Measurements from ENCODE around the gene RAP1GAP2.

Gene RAP1GAP2

DNA sequence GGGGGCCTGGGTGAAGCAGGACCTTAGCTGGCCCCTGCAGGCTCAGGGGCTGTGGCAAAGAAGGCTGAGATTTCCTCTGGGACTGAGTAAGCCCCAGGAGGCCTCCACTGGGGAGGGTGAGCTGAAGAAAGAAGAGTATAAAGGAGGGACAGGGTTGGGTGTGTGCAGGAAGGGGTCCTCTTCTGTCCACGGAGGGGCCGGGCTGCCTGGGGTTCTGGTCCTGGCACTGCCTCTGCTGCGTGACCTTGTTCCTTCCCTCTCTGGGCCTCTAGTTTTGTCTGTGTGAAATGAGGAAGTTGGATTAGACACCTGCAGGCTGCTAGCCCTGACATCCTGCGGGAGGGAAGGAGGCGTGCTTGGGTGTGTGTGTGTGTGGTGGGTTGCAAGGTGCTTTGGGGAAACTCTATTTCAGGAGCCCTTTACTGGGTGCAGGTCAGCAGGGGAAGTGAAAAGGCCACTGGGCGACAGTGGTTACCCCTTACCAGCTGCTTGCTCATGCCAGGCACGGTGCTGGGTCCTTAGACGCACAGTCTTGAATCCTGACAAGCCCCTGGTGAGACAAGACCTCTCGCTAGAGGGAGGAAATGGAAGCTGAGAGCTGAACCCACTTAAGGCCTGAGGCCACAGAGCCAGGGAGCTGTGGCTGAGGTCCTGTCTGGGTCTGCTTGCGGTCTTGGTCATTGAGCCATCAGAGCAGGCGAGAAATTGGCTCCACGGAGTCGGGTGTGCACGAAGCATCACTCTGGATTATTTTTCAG, 206.5 kb downstream of the RAP1GAP2 start:
- Histone ChIP-seq H3K4me1 (ENCODE audit: control insufficient read depth, insufficient read depth, low read length) (peaks cover 3% of the 10 kb centered on the region), H3K27me3 (ENCODE audit: control insufficient read depth, insufficient read depth, low read length, poor library complexity, severe bottlenecking) (no peaks in the 10 kb centered on the region), H3K4me3 (ENCODE audit: insufficient read depth, low read depth, low read length) (no peak overlapping the region), H3K36me3 (ENCODE audit: control insufficient read depth, insufficient read depth, low read length) (no peaks in the 10 kb centered on the region), H3K27ac (ENCODE audit: insufficient read depth, low read depth, low read length, poor library complexity, severe bottlenecking) (no peak overlapping the region), H3K9me3 (ENCODE audit: control insufficient read depth, low read length) (no peaks in the 10 kb centered on the region)
- WGBS, 2 experiments, result 94% methylated on average over 14 of the region's 14 CpGs

DNA sequence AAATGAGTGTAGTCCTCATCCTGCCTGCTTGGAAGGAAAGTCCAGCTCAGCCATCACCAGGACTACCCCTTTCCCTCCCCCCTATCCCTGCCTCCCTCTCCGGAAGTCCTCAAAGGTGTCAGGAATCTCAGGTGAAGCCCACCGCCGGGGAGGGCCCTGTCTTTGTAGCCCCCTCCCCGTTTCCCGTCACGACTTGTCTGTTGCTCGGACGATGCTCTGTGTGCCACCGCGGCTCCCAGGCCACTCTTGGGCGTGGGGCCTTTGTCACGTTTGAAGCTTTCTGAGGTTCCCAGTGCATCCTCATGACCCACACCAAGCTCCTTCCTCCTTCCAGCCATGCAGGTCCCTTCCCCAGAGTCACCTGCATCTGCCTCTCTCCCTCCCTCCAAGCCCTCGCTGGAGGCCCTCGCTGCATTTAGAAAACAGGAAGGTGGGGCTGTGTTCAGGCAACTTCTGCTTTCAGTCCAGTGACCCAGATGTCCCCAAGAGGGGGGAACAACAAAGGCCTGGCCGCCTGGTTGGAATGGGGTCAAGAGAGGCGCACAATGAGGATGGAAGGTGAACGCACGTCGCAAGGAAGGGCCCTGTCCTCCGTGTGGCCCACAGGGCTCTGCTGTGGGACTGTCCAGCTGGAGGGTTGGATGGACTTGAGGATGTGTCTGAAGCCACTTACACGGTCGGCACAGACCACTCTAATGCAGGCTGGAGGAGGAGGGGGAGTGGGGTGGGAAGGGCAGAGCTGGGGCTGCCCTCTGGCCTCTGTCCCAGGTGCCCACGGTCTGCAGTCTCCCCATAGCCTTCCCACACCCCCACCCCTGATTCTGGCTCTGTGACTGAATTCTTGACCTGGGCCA, 207.3 kb downstream of the RAP1GAP2 start:
- no peak overlapping the region for H3K27ac ChIP-seq (ENCODE audit: insufficient read depth, low read depth, low read length, poor library complexity, severe bottlenecking)
- peaks cover 3% of the 10 kb centered on the region for H3K4me1 ChIP-seq (ENCODE audit: control insufficient read depth, insufficient read depth, low read length)
- no peaks in the 10 kb centered on the region for H3K9me3 ChIP-seq (ENCODE audit: control insufficient read depth, low read length)
- H3K27me3 ChIP-seq (ENCODE audit: control insufficient read depth, insufficient read depth, low read length, poor library complexity, severe bottlenecking), result no peaks in the 10 kb centered on the region
- no peaks in the 10 kb centered on the region for H3K36me3 ChIP-seq (ENCODE audit: control insufficient read depth, insufficient read depth, low read length)
- no peak overlapping the region for H3K4me3 ChIP-seq (ENCODE audit: insufficient read depth, low read depth, low read length)
- 94 to 95% methylated on average over 22 to 23 of the region's 23 CpGs for WGBS, 2 experiments

DNA sequence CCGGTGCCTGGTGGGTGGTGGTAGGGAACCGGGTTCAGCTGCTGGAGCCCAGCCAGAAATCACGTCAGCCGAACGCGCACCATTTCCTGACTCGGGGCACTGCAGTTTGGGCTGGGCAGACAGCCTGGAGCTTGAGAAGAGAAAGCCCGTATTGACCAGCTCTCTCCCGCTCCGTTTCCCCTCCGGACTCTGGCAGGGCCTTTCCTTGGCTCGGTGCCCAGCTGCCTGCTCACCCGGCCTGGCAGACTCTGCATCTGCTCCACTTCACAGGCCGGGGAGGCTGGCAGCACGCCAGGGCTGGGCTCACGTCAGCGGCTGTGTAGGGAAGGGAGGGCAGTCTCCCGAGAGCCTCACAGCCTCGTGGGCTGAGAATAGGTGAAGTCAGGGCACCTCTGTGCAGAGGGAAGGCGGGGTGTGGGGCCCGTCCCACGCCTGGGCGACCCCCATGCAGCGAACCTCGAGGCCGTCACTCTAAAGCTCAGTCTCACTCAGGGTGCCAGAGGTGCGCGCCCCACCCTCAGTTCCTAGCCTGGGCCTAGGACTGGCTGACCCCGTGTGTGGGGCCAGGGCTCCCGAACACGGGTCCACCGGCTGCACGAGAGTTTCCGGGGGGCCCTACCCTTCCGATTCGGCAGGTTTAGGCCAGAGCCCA, 208.0 kb downstream of the RAP1GAP2 start:
- no peak overlapping the region for H3K27ac ChIP-seq (ENCODE audit: insufficient read depth, low read depth, low read length, poor library complexity, severe bottlenecking)
- no peaks in the 10 kb centered on the region for H3K27me3 ChIP-seq (ENCODE audit: control insufficient read depth, insufficient read depth, low read length, poor library complexity, severe bottlenecking)
- no peaks in the 10 kb centered on the region for H3K9me3 ChIP-seq (ENCODE audit: control insufficient read depth, low read length)
- H3K4me3 ChIP-seq (ENCODE audit: insufficient read depth, low read depth, low read length), result no peak overlapping the region
- H3K36me3 ChIP-seq (ENCODE audit: control insufficient read depth, insufficient read depth, low read length), result no peaks in the 10 kb centered on the region
- WGBS, 2 experiments, result 95% methylated on average over 36 of the region's 36 CpGs
- peaks cover 3% of the 10 kb centered on the region for H3K4me1 ChIP-seq (ENCODE audit: control insufficient read depth, insufficient read depth, low read length)

DNA sequence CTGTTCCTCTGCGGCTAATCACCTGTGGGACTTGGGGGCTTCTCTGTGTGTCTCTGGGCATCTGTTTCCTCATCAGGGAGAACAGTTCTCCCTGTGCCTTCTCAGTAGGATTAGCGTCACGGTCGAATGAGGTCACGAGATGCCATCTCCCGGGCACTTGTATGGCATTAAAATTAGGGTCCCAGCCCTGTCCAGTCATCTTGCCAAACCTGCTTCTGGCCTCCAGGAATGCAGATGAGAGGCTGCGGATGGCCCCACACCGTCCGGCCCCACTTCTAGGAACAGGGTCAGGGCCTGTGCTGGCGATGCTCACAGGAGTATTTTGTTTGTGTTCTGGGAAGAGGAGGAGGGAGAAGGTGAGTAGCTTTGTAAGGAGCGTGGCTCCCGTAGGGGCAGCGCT, 208.7 kb downstream of the RAP1GAP2 start:
- WGBS, 2 experiments, result 95 to 96% methylated on average over 13 of the region's 13 CpGs
- no peak overlapping the region for H3K27ac ChIP-seq (ENCODE audit: insufficient read depth, low read depth, low read length, poor library complexity, severe bottlenecking)
- H3K4me3 ChIP-seq (ENCODE audit: insufficient read depth, low read depth, low read length), result no peak overlapping the region
- peaks cover 3% of the 10 kb centered on the region for H3K4me1 ChIP-seq (ENCODE audit: control insufficient read depth, insufficient read depth, low read length)
- no peaks in the 10 kb centered on the region for H3K27me3 ChIP-seq (ENCODE audit: control insufficient read depth, insufficient read depth, low read length, poor library complexity, severe bottlenecking)
- H3K9me3 ChIP-seq (ENCODE audit: control insufficient read depth, low read length), result no peaks in the 10 kb centered on the region
- H3K36me3 ChIP-seq (ENCODE audit: control insufficient read depth, insufficient read depth, low read length), result no peaks in the 10 kb centered on the region

DNA sequence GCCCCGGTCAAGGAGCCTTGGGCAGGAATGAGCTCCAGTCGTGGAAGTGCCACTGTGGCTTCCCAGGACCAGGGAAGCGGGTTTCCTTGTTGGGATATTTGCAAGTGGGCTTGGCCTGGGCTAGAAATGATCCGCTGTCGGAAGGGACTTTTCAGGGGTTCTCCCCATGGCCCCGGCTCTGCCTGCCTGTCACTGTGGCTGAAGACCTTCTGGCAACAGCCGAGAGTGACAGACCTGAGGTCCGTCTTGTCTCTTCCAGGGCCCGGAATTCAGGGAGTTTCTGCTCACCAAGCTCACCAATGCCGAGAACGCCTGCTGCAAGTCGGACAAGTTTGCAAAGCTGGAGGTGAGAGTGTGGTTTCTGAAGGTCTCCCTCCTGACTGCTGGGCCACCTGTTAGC, 209.5 kb downstream of the RAP1GAP2 start:
- Histone ChIP-seq H3K4me1 (ENCODE audit: control insufficient read depth, insufficient read depth, low read length) (peaks cover 3% of the 10 kb centered on the region), H3K27ac (ENCODE audit: insufficient read depth, low read depth, low read length, poor library complexity, severe bottlenecking) (no peak overlapping the region), H3K27me3 (ENCODE audit: control insufficient read depth, insufficient read depth, low read length, poor library complexity, severe bottlenecking) (no peaks in the 10 kb centered on the region), H3K9me3 (ENCODE audit: control insufficient read depth, low read length) (no peaks in the 10 kb centered on the region), H3K36me3 (ENCODE audit: control insufficient read depth, insufficient read depth, low read length) (no peaks in the 10 kb centered on the region), H3K4me3 (ENCODE audit: insufficient read depth, low read depth, low read length) (no peak overlapping the region)
- 94 to 96% methylated on average over 12 of the region's 12 CpGs for WGBS, 2 experiments

DNA sequence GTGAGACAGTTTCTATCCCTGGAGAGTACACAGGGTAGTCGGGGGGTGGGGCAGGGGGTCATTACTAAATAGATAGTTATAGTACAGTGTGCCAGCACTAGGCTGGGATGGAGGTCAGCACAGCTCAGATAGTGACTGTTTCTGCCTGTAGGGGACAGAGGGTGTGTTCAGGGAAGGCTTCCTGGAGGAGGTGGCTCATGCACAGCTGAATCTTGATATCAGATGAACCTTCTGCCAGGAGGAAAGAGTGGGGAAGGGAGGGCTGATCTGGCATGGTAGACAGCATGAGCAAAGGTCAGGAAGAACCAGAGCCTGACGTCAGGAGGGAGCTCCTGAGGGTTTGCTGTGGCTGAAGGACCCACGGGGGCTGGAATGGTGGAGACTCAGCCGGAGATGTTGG, 210.6 kb downstream of the RAP1GAP2 start:
- Histone ChIP-seq H3K9me3 (ENCODE audit: control insufficient read depth, low read length) (no peaks in the 10 kb centered on the region), H3K4me1 (ENCODE audit: control insufficient read depth, insufficient read depth, low read length) (peaks cover 3% of the 10 kb centered on the region), H3K27ac (ENCODE audit: insufficient read depth, low read depth, low read length, poor library complexity, severe bottlenecking) (no peak overlapping the region), H3K36me3 (ENCODE audit: control insufficient read depth, insufficient read depth, low read length) (no peaks in the 10 kb centered on the region), H3K4me3 (ENCODE audit: insufficient read depth, low read depth, low read length) (no peak overlapping the region), H3K27me3 (ENCODE audit: control insufficient read depth, insufficient read depth, low read length, poor library complexity, severe bottlenecking) (no peaks in the 10 kb centered on the region)
- 79 to 80% methylated on average over 4 of the region's 4 CpGs for WGBS, 2 experiments

DNA sequence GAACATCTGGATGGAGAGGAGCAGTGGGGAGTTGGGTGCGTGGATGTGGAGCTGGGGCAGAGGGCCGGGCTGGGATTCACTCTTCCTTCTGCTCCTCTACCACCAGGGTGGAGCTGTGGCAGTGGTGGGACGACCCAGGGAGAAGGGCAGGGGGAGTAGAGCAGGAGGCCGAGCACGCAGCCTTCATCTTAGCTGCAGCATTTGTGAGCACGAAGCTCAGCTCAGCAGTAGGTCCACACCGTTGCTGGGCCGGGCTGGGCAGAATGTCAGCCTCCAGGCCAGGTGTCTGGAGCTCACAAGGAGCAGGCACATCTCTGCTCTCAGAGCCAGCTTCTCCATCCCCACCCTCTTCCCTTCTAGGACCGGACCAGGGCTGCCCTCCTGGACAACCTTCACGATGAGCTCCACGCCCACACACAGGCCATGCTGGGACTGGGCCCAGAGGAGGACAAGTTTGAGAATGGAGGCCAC, 211.4 kb downstream of the RAP1GAP2 start:
- Histone ChIP-seq H3K4me3 (ENCODE audit: insufficient read depth, low read depth, low read length) (no peak overlapping the region), H3K4me1 (ENCODE audit: control insufficient read depth, insufficient read depth, low read length) (no peaks in the 10 kb centered on the region), H3K27me3 (ENCODE audit: control insufficient read depth, insufficient read depth, low read length, poor library complexity, severe bottlenecking) (no peaks in the 10 kb centered on the region), H3K27ac (ENCODE audit: insufficient read depth, low read depth, low read length, poor library complexity, severe bottlenecking) (no peak overlapping the region), H3K9me3 (ENCODE audit: control insufficient read depth, low read length) (no peaks in the 10 kb centered on the region), H3K36me3 (ENCODE audit: control insufficient read depth, insufficient read depth, low read length) (no peaks in the 10 kb centered on the region)
- WGBS, 2 experiments, result 89 to 90% methylated on average over 11 of the region's 11 CpGs

DNA sequence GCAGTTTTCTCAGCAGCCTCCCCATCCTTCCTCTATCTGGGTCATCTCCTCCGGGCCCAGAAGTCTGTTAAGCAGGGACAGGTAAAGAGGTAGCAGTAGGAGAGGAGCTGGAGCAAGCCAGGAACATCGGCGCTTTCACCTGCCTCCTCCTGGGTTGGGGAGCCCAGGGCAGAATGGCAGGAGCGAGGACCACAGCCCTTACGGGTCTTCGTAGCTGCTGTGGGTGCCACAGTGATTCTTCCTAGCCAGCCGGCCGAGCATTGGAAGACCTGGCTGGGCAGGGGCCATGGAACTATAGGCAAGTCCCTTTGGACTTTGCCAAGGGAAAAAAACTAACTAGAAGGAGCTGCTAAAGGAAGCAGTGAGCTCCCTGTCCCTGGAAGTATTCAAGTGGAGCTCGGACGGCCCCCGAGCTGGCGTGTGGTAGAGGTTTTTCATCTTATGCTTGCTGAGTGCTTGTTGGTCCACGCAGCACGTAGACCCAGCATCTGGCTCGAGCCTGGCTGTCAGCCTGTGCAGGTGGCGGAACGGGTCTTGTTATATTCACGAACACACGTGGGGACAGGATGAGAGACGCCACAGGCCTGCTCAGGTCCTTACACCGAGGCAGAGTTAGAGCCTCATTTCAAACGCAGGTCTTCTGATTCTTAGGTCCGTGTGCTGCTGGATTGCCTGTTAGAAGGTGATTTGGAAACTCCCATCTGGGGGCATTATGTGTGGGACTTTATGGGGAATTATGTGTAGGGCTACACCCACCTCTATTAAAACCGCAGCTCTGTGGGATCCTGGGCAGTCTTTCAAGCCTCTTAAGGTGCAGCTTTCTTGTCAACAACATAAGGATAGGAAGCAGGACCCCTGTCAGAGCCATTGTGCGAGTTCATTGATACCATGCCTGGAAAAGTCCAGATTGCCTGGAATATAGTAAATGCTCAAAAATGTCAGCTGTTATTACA, 212.4 kb downstream of the RAP1GAP2 start:
- no peaks in the 10 kb centered on the region for H3K4me1 ChIP-seq (ENCODE audit: control insufficient read depth, insufficient read depth, low read length)
- H3K36me3 ChIP-seq (ENCODE audit: control insufficient read depth, insufficient read depth, low read length), result no peaks in the 10 kb centered on the region
- no peaks in the 10 kb centered on the region for H3K27me3 ChIP-seq (ENCODE audit: control insufficient read depth, insufficient read depth, low read length, poor library complexity, severe bottlenecking)
- WGBS, 2 experiments, result 94 to 95% methylated on average over 25 of the region's 25 CpGs
- no peaks in the 10 kb centered on the region for H3K9me3 ChIP-seq (ENCODE audit: control insufficient read depth, low read length)
- no peak overlapping the region for H3K27ac ChIP-seq (ENCODE audit: insufficient read depth, low read depth, low read length, poor library complexity, severe bottlenecking)
- no peak overlapping the region for H3K4me3 ChIP-seq (ENCODE audit: insufficient read depth, low read depth, low read length)

- no peak overlapping the region for H3K4me3 ChIP-seq (ENCODE audit: insufficient read depth, low read depth, low read length)
- no peaks in the 10 kb centered on the region for H3K9me3 ChIP-seq (ENCODE audit: control insufficient read depth, low read length)
- no peaks in the 10 kb centered on the region for H3K36me3 ChIP-seq (ENCODE audit: control insufficient read depth, insufficient read depth, low read length)
- no peak overlapping the region for H3K27ac ChIP-seq (ENCODE audit: insufficient read depth, low read depth, low read length, poor library complexity, severe bottlenecking)
- no peaks in the 10 kb centered on the region for H3K27me3 ChIP-seq (ENCODE audit: control insufficient read depth, insufficient read depth, low read length, poor library complexity, severe bottlenecking)
- H3K4me1 ChIP-seq (ENCODE audit: control insufficient read depth, insufficient read depth, low read length), result no peaks in the 10 kb centered on the region
- 90% methylated on average over 14 of the region's 14 CpGs for WGBS, 2 experiments
These were observed 213.2 kb downstream of the RAP1GAP2 start for GRCh38 chr17:3009411-3009920.

Measured in ectodermal cell (in vitro differentiated cells).